ENCODE results near the gene METTL8. TPM values are rescaled to one million over a fixed set of nuclear protein-coding genes. Genes with fewer than 3 reads are reported as not detected.

Gene METTL8
- polyA plus RNA-seq, 1 of the 3 experiments (the other 2 are of a cell fraction): 5.1 TPM

DNA sequence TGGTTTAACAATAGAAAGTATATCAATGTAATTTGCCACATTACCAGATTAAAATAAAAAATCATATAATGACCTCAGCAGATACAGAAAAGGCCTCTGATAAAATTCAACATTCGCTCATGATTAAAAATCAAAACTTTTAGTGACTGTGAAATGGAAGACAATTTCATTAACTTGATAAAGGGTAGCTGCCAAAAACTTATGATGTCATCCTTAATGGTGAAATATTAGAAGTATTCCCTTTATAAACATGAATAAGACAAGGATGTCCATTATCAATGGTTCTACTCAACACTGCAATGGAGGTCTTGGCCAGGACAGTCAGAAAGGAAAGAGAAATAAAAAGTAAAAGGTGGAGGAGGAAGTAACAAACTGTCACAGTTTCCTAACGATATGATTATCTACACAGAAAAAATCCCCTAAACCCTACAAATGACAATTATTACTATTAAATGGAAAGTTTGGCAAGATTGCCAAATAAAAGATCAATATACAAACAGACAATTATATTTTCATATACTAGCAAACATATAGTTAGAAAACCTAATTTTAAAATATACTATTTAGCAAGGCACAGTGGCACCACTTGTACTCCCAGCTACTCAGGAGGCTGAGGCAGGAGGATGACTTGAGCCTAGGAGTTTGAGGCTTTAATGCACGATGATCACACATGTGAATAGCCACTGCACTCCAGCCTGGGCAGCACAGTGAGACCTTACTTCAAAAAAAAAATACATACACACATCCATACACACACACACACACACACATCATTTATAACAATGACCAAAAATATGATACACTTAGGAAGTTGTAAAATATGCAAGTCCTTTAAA lies 12.8 kb downstream of the METTL8 start:
- H3K27me3 ChIP-seq (ENCODE audit: insufficient read depth): no peaks in the 10 kb centered on the region
- 89% methylated on average over 3 of the region's 3 CpGs for WGBS (ENCODE audit: low lambda C conversion rate)
- no peak overlapping the region for H3K27ac ChIP-seq (ENCODE audit: low read depth in 2 of 2, low read length in 1 of 2)
- no peak overlapping the region for H3K4me2 ChIP-seq
- TF ChIP-seq TCF12 (IDR thresholded peaks at IDR 0.05) (no peak), MXI1 (IDR thresholded peaks at IDR 0.05; ENCODE audit: low read depth, low read length) (no peak), EP300 (IDR thresholded peaks at IDR 0.05; ENCODE audit: borderline replicate concordance in 1 of 2, low read depth in 1 of 2, low read length in 1 of 2) (no peak)
- TF ChIP-seq, protein P1, sequence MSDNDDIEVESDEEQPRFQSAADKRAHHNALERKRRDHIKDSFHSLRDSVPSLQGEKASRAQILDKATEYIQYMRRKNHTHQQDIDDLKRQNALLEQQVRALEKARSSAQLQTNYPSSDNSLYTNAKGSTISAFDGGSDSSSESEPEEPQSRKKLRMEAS (IDR thresholded peaks at IDR 0.05; ENCODE audit: low read depth): no peak
- POLR2A ChIA-PET: no interaction called here
- H3K9me2 ChIP-seq: no peaks in the 10 kb centered on the region
- no peak for DNase-seq
- CTCF ChIA-PET: interaction anchor here (1.4 to 3.4 kb wide), 3 partner anchors 444 to 492 kb away, joined by 3 to 9 read pairs (median 5); partner anchors contain the start of gene GORASP2
- no peaks in the 10 kb centered on the region for H4K20me1 ChIP-seq (ENCODE audit: insufficient read depth)
- H3K4me3 ChIP-seq (ENCODE audit: low read depth in 2 of 2, low read length in 1 of 2): no peak overlapping the region
- H3K36me3 ChIP-seq (replicated peaks in 1 of 2; ENCODE audit: control insufficient read depth in 1 of 2, insufficient read depth in 2 of 2, low read length in 1 of 2): peaks cover 0 to 13% of the 10 kb centered on the region in 2 experiments
- H3F3A ChIP-seq (replicated peaks; ENCODE audit: insufficient read depth): peaks cover under 1% of the 10 kb centered on the region
- H3K79me2 ChIP-seq (ENCODE audit: insufficient read depth): peaks cover 8% of the 10 kb centered on the region
- peaks cover 14% of the 10 kb centered on the region; the same call in 1 of the 2 replicates for H3K9me3 ChIP-seq
- H2AFZ ChIP-seq (ENCODE audit: low read depth): no peak overlapping the region
- H3K9ac ChIP-seq: no peak overlapping the region
- no peaks in the 10 kb centered on the region for H3K4me1 ChIP-seq (ENCODE audit: control insufficient read depth in 1 of 2, insufficient read depth in 2 of 2, low read depth in 1 of 2, low read length in 1 of 2)

DNA sequence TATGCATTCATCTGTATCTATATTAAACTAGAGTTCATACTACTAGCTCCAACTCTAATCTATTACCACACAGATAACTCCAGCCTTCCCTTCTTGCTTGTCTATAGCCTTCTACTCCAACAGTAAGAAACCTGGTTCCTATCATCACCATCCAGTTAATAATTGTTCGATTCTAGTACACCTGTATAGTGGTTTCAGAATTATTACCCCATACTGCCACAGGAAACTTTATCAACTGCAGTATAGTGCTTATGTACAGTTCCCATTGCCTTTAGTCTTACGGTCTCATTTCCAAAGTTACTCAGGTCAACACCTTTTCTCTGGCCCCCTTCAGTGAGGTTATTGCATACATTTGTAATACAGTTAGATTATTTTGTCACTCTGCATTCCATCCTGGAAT lies 14.5 kb downstream of the METTL8 start:
- no peak overlapping the region for H3K4me3 ChIP-seq (ENCODE audit: low read depth in 2 of 2, low read length in 1 of 2)
- no peak overlapping the region for H3K4me2 ChIP-seq
- H3K27ac ChIP-seq (ENCODE audit: low read depth in 2 of 2, low read length in 1 of 2): no peak overlapping the region
- H3K36me3 ChIP-seq (replicated peaks in 1 of 2; ENCODE audit: control insufficient read depth in 1 of 2, insufficient read depth in 2 of 2, low read length in 1 of 2): peaks cover 0 to 13% of the 10 kb centered on the region in 2 experiments
- no peaks in the 10 kb centered on the region for H3K9me2 ChIP-seq
- peaks cover 14% of the 10 kb centered on the region; the same call in 1 of the 2 replicates for H3K9me3 ChIP-seq
- 95% methylated on average over 2 of the region's 2 CpGs for WGBS (ENCODE audit: low lambda C conversion rate)
- no peak for DNase-seq
- ChIA-PET POLR2A (no interaction called here), CTCF (interaction anchor here (0.6 kb wide), 1 partner anchor 165 kb away, joined by 3 read pairs; no protein-coding TSS in a partner anchor)
- peaks cover 10% of the 10 kb centered on the region for H3K79me2 ChIP-seq (ENCODE audit: insufficient read depth)
- no peaks in the 10 kb centered on the region for H3K27me3 ChIP-seq (ENCODE audit: insufficient read depth)
- TF ChIP-seq TEAD4 (IDR thresholded peaks at IDR 0.05; ENCODE audit: borderline replicate concordance, insufficient read depth) (no peak), RFX5 (IDR thresholded peaks at IDR 0.05; ENCODE audit: low read length) (no peak), FOXM1 (IDR thresholded peaks at IDR 0.05; ENCODE audit: low read depth) (no peak), SIN3A (IDR thresholded peaks at IDR 0.05; ENCODE audit: borderline replicate concordance, low read depth, low read length) (no peak), MXI1 (IDR thresholded peaks at IDR 0.05; ENCODE audit: low read depth, low read length) (no peak), NFIC (IDR thresholded peaks at IDR 0.05; ENCODE audit: borderline replicate concordance) (no peak), TAF1 (IDR thresholded peaks at IDR 0.05; ENCODE audit: borderline replicate concordance, low read depth, low read length) (no peak), RAD21 (IDR thresholded peaks at IDR 0.05; ENCODE audit: low read length) (no peak), ELF1 (IDR thresholded peaks at IDR 0.05) (no peak), GATA2 (CRISPR knock-in tag; IDR thresholded peaks at IDR 0.05) (no peak)
- TF ChIP-seq, protein P2, sequence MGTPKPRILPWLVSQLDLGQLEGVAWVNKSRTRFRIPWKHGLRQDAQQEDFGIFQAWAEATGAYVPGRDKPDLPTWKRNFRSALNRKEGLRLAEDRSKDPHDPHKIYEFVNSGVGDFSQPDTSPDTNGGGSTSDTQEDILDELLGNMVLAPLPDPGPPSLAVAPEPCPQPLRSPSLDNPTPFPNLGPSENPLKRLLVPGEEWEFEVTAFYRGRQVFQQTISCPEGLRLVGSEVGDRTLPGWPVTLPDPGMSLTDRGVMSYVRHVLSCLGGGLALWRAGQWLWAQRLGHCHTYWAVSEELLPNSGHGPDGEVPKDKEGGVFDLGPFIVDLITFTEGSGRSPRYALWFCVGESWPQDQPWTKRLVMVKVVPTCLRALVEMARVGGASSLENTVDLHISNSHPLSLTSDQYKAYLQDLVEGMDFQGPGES (IDR thresholded peaks at IDR 0.05; ENCODE audit: low read depth, low read length): no peak
- TF ChIP-seq, protein P1 (IDR thresholded peaks at IDR 0.05; ENCODE audit: low read depth): no peak
- TF ChIP-seq, protein P3, sequence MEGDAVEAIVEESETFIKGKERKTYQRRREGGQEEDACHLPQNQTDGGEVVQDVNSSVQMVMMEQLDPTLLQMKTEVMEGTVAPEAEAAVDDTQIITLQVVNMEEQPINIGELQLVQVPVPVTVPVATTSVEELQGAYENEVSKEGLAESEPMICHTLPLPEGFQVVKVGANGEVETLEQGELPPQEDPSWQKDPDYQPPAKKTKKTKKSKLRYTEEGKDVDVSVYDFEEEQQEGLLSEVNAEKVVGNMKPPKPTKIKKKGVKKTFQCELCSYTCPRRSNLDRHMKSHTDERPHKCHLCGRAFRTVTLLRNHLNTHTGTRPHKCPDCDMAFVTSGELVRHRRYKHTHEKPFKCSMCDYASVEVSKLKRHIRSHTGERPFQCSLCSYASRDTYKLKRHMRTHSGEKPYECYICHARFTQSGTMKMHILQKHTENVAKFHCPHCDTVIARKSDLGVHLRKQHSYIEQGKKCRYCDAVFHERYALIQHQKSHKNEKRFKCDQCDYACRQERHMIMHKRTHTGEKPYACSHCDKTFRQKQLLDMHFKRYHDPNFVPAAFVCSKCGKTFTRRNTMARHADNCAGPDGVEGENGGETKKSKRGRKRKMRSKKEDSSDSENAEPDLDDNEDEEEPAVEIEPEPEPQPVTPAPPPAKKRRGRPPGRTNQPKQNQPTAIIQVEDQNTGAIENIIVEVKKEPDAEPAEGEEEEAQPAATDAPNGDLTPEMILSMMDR (IDR thresholded peaks at IDR 0.05): no peak
- TF ChIP-seq, protein P4, sequence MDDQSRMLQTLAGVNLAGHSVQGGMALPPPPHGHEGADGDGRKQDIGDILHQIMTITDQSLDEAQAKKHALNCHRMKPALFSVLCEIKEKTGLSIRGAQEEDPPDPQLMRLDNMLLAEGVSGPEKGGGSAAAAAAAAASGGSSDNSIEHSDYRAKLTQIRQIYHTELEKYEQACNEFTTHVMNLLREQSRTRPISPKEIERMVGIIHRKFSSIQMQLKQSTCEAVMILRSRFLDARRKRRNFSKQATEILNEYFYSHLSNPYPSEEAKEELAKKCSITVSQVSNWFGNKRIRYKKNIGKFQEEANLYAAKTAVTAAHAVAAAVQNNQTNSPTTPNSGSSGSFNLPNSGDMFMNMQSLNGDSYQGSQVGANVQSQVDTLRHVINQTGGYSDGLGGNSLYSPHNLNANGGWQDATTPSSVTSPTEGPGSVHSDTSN (IDR thresholded peaks at IDR 0.05): no peak
- H3K4me1 ChIP-seq (ENCODE audit: control insufficient read depth in 1 of 2, insufficient read depth in 2 of 2, low read depth in 1 of 2, low read length in 1 of 2): no peaks in the 10 kb centered on the region
- H3K9ac ChIP-seq: no peak overlapping the region
- H2AFZ ChIP-seq (ENCODE audit: low read depth): no peak overlapping the region
- peaks cover 4% of the 10 kb centered on the region for H3F3A ChIP-seq (replicated peaks; ENCODE audit: insufficient read depth)
- no peaks in the 10 kb centered on the region for H4K20me1 ChIP-seq (ENCODE audit: insufficient read depth)
